GM21576 (cell line): ENCODE measurements around the gene RIIAD1.

Experiments used
- ATAC-seq: cut with Tn5 transposase; IDR thresholded peaks from one replicate; pipeline ENCODE4 v1.9.1; 2021; ENCODE audit warnings: mild to moderate bottlenecking, moderate library complexity; ENCODE audit not compliant: unreplicated experiment

The RIIAD1 gene

DNA sequence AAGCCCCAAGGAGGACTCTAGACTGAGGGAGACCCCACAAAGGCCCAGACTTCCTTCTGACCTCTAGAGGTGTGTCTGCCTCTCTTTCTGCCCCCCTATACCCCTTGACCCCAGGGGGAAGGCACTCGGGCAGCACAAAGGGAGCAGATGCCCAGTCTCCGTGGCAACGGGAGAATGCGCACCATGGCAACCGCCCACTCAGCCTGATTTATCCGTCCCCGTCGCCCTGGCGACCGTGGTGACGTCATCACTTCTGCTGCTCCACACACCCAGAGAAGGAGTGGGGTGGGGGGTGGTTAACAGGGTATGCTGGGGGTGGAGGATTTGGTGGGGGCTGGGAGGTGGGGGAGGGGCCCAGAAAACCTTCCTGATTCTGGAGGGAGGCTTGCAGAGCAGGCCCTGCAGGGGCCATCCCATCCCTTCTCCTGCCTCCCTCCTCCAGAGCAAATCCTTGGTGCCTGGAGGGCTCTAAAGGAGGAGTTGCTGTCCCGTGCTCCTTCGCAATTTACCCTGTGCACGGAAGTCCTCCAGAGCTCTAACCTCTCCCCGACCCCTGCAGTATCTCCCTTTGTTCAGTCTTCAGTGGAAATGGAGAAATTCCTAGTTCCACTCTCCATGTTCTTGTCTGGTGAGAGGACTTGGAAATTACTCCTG lies 11.0 kb upstream of the RIIAD1 start:
- no peak for ATAC-seq

DNA sequence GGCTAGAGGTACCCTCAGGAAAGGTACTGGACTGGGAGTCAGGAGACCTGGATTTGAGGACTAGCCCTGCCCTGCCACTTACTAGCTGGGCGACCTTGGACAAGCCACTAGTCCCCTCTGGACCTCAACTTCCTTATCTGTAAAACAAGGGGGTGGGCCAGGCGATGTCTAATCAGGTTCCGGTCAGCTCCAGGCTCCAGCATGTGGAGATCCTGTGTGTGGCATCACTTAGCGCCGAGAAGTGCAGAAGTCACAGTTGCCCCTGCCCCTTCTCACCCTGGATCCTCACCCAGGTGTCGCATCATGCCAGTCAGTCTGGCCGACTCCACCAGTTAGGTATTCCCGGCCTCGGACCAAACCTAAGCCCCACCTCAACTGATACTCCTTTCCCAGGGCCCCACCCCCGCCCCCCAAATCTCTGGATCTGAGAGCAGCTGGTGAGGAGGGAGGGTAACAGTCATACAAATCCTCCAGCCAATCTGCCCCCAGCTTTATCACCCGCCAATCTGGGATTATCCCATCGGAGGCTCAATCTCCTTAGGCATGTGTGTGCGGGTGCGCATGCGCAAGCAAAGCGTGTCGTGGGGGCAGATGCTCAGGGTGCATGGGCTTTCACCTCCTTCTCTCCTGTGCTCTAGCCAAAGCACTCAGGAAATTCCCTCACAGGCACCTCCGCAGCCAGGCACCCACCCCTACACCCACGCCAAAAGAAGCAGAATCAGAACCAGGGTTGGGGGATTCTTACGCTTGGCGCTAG lies 10.1 kb upstream of the RIIAD1 start:
- ATAC-seq = no peak

DNA sequence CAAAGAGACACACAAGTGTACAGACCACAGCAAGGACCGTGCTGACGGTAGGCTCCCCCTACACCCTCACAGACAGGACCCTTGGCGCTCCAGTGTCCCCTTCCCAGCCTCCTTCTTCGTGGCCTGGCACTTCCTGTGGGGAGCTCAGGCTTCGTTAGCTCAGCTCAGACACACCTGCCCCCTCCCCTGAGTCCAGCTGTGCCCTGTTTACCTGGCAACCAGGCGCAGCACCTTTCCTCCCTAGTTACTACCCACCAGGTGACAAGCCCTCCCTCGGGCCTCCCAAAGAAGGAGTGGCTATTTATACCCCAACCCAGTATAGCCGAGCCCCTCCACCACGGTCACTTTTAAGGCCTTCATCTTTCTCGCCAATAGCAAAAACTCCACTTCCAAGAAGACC lies 9.4 kb upstream of the RIIAD1 start:
- ATAC-seq = no peak

DNA sequence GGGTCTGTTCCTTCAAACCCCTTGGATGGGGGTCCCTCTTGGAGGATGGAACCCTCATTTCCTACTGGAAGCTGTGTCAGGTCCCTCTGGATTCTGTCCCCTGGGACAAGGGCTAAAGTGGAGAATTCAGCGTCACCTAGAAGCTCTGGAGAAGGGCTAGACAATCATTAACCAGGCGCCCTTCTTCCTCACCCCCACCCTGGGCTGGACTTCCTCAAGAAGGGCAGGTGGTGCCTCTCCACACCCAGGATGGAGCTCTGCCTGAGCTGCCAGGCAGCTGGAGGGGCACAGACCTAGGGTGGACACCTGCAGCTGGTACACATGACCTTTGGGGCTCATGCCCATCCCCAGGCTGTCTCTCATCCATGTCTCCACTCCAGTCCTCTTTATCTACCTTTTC lies 8.3 kb upstream of the RIIAD1 start:
- ATAC-seq = no peak

DNA sequence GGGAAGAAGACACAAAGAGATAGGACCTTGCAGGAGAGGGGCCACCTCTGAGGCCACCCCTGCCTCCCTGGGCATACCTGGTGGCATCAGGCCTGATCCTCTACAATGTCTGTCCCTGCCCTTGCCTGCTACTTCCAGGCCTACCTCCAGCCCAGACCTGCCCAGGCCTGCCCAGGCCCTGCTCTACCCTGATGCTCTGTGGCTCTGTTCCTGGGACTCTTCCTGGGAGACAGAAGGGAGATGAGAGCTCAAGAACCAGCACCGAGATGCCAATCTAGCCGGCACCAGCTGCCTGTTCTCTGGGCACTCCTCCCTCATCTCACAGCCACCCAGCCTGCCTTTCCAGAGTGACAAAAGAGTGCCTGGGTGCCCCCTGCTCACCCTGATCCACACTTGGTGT lies 7.4 kb upstream of the RIIAD1 start:
- ATAC-seq = no peak

DNA sequence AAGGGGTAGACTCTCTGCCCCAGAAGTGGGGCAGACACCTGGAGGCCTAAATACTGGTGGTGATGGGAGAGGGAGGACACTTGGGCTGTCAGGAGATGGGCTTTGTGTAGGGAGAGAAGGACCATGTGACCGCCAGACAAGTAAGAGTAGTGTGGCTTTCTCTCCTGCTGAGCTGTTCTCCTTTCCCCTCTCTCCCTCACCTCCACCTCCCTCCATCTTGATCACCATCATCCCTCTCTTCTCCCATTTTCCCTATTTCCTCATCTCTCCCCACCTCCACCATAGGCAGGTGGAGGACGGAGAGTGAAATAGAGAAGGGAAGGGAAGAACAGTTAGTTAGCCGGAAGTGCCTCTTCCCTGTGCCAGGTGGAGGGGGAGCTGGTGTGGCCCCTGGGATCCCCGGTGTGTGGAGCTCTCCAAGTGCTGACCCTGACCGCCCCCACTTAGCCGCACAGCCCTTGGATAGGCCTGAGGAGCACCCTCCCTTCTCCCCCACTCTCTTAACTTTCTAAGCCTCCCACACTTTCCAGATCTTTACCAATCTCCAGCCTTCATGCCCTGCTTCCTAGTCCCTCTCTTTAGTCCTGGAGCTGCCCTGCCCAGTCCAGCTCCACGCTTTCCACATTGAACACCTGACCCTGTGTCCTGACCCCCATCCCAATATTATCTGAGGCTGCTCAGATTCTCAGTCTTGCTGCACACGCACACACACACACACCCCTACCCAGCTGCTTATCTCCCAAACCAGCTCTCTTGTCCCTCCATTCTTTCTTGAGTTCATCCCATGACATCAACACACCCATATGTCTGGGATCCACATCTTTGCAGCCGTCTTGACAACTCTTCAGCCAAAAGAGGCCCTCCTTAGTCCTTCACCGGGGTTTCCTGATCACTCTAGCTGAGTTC lies 6.2 kb upstream of the RIIAD1 start:
- no peak for ATAC-seq

DNA sequence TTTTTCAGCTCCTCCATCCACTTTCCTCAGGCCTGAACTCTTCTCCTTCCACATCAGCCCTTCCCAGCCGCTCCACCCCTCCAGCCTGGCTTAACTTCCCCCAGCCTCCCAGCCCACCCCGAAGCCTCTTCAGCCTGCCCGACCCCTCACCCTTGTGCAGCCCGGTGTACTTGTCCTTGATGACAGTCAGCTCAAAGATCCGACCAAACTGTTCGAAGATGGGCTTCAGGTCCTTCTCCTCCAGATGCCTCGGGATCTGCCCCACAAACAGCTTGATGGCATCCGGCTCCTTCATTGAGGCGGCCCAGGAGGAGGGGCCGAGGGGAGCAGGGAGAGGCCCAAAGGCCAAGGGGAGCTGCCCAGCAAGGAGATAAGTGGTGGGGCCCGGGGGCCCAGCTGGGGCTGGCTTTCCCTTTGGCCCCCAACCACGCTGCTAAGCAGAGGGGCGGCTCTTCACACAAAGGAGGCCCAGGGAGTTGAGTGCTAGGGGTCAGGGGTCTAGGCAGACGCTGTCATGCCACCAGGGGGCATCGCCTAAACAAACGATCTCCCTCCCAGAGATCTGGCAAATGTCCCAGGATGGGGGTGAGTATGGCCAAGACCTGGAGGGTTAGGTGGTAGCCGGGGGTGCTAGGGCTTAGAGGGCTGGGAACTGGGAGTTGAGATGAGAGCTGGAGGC lies 5.5 kb upstream of the RIIAD1 start:
- no peak for ATAC-seq

DNA sequence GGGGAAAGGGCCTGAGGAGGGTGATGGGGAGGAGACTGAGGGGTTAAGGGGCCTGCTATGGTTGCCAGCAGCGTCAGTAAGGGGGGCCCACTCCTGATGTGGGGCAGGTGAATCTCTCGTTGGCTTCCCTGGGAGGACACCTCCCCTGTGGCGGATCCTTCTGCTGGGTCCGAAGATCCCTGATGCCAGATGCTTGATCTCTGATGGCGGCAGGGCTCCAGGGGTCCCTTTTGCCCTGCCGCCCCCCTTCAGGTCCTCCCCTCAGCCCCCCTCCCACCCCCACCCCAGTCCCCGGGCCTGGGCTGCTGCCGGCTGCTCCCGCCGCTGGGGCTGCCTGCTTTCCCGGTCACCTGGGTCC lies 4.9 kb upstream of the RIIAD1 start:
- no peak for ATAC-seq

DNA sequence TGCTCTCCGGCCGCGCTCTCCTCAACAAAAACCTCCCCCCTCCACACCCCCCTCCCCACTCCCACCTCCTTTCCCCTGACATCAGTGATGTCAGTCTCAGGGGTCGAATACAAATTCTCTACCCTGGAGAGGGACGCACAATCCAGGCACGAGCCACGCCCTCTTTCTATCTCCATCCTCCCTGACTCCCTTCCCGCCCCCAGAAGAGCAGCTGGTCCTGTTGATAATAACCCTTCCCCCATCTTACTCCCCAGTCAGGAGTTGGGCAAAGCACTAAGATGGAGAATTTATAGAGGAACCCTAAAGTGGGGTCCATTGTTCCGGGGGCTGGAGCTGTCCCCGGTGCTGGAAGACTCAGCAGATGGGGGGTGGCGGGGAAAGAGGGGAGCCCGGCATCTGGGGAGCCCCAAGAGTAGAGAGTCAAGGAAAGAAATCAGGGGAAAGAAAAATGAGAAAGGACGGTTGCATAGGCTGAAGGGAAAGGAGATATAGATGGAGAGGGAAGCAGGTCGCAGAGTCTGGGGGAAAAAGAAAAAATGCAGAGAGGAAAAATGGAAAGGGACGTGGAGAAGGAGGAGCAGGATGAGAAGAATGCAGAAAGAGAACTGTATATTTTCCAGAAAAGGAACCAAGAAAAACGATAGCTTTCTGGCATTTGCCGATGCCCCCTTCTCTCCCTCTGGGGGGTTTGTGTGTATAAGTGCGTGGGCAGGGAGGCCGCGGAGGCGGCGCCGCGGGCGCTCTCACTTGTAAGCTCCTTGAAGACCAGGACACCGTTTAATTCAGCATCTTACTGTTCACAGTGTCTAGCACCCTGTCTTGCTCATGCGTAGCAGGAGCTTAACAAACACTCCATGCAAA lies 4.3 kb upstream of the RIIAD1 start, which contains the start of gene CELF3:
Gene CELF3, minus strand, starts transcription at position 33 of the 861 bp plus-strand sequence. CDS start 783 bp downstream, outside the sequence.
- no peak for ATAC-seq

DNA sequence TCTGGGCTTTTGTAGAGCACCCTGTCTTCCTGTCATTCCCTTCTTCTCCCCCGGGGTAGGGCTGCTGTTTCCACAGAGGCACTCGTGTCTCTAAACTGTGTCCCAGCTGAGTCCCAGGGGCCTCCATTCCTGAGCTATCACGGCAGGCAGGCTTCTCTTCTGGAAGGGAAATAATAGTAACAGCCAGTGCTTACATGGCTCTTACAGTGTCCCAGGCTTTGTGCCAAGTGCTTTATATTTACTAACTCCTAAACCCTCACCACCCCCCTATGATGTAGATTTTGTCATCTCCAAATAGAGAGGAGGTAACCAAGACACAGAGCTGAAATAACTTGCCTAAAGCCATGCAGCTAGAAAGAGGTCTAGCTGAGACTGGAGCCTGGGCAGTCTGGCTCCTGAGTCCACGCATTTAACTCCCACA lies 3.3 kb upstream of the RIIAD1 start:
- ATAC-seq = no peak

DNA sequence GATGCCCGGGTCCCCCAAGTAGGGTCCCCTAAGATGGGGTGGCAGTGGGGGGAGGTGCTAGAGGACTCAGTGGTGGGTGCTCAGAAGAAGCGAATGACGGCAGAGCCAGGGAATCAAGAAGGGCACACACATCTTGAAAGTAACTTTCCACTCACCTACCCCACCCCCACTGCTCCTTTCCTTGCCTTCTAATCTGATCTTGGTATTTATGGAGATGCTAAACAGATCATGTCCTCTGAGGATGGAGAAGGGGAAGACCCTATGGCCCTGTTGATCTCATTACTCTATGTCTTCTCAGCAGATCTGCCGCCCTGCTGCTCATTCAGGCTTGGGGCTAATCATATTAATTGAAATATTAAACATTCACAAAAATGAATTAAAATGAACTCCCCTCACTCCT lies 2.7 kb upstream of the RIIAD1 start:
- no peak for ATAC-seq

DNA sequence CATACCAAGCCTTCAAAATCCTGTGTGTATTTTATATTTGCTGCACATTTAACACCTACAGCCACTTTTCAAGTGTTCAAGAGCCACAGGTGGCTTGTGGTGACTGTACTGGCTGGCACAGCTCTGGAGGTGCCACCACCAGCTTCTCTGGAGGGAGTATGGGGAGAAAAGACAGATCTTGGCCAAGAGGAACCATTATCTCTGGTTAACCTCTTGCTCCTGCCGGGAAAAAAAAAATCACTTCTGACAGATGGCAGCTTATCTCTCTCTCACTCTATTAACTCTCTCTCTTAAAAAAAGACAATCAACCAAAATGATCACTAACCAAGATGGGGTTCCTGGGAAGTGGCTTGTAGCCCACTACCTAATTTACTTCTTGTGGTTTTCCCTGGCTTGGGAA lies 1.2 kb upstream of the RIIAD1 start:
- ATAC-seq = no peak

DNA sequence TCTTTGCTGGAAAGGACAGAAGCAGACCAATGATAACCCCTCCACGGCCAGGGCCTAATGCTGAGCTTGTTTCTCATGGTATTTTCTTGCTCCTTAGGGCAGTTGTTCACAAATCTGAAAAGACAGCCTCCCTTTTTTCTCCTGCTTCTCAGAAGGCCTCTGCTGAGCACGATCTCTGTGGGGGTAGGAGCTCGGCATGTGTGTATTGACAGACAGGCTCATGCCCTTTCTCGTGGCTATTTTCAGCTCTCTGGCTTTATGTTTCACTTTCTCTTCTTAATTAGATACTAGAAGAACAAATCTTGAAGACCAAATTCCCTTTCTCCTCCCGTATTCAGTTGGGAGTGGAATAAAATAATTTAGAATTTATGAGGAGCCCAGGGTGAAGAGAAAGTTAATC lies 768 bp upstream of the RIIAD1 start:
- ATAC-seq = no peak

DNA sequence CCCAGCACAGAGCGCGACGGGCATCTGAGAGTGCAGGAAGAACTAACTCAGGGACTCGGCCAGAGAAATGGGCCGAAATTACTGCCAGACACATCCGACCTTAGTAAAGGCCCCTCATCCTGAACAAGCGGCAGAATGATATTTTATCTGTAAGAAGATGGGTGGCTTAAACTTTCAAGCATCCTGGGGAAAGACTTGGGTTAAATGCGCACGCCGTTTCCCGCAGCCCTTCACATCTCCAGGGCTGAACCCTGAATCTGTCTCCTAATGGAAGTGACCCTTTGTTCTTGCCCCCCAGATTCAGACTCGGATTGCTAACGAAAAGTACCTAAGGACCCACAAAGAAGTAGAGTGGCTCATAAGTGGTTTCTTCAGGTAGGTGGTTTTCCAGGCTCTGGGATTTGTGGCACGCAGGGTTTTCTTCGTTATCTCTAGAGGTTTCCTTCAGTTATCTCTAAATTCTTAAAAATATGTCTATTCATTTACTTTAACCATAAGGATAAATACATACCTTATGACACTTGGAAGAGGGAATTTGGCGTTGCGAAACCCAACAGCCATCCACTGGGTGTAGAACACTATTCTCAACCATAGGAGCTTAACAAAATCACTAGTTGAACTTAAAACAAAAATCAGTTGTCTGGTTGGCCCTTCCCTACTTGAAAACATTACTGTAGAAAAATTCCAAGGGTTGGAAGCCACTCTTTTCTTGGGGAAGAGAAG lies 627 bp downstream of the RIIAD1 start:
- no peak for ATAC-seq

DNA sequence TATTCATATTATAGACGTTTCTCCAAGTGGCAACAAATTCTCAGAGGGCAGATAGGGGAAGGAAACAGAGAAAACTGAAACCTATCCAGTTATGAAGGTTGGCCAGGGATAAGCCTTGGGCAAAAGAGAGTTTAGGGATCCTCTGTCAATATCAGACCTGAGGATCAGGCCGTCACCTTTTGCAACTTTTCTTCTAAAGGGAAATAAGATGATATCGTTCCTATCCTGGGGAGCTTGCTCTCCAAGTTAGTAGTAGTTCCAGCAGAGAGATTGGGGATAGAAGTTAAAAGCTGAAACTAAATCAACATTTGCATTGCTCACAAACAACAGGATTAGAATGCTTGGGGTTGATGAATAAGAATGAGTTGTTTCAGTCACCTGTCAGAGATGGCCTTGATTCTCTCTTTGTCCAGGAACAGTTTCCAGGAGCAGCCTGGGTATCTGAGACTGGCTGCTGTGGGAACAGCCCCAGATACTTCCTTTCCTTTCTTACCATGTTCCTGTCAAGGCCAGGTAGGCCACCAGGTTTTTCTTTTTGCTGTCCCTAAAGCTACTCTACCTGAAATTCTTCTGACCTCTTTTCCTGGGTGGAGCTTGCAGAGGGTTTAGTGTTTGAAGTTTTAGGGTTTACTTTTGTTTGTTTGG lies 2.5 kb downstream of the RIIAD1 start:
- no peak for ATAC-seq

DNA sequence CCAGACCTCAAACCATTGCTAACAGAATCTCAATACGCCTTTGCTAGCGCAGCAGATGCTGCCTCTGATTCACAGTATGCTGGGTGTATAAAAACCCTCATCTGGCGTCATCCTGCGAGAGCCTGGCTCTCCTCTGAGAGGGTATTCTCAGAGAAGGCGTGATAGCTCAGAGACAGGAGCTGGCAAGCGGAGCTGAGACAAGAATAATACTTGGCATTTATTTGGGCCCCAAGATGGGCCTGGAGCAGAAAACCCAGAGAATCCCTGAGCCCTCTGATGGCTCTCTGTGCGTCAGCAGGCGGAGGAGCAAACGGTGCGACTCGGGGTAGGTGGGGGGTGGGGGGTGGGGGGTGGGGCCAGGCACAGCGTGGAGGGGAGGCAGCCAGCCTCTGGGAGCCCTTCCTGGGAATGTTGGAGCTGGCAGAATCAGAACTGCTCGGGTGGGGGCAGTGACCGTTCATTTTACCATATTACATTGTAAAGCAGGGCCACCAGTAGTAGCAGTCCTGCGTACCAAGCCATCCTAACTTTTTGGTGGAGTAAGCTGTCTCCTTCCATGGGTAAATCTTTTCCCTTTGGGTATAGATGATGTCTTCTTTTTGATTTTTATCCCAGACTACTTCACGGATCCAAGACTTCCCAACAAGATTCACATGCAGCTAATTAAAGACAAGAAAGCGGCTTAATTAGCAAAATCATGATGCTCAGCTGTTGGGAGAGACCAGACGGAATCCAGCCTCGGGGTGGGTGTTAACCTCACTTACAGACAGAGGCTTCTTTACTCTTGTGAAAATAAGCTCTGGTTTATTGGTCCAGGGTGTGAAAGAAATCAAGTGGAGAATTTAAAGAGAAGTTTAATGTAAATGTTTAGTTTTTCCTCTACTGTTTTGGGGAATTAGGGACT lies 7.1 kb downstream of the RIIAD1 start:
- no peak for ATAC-seq

DNA sequence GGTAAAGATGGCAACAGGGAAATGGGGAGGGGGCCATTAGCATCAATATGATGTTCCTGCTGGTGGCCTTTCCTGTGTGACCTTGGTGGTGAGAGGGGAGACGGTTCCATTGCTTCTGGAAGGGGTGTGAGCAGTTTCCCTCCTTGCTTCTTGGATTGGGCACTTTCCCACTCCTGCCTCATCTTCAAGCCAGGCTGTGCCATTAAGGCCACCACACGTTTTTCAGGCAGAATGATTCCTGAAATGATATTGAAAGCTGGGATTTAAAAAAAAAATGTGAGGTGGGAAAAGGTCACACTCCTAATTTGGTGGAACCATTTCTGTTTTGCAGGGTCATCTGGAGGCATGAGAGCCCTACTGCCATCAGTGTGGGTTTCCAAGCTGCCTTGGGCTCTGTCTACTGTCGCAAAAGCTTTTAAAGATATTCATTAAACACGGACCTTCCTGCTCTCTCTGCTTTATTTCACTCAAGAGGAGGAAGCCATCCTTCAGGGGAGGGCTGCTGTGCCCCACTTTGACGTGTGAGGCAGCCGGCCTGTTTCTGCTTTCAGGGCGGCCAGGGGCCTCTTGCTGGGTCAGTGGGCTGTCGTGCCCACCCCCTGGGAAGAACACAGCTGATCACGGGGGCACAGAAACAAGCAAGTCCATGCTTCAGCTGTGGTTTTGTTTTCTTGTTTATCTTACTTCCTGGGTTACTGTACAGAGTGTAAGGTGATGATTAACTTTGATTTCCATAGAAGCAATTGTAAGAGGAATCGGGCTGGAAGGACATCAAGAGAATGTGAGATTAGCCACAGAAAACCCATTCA lies 8.0 kb downstream of the RIIAD1 start:
- no peak for ATAC-seq
